ENCODE data around the gene EXOC3.

- TF ChIP-seq POLR2A (IDR thresholded peaks at IDR 0.05; ENCODE audit: low read depth, low read length) (no peak), POLR2AphosphoS5 (IDR thresholded peaks at IDR 0.05; ENCODE audit: low read depth, low read length) (no peak)
Measured at GRCh38 chr5:446066-446882, 3.3 kb downstream of the EXOC3 start.
